MM.1S (cell line): ENCODE data around the gene BUD23.

Experiments
- DNase-seq: peaks from one replicate; pipeline ENCODE4 v3.0.0-alpha.2; 2015
- H2AFZ ChIP-seq: fragments of 300-600 bp; sonication (generic); 2 replicates; pipeline ENCODE4 v1.6.0; 2016; ENCODE audit warnings: antibody characterized with exemption, low read length
- H3F3A ChIP-seq: fragments of 300-600 bp; sonication (generic); 2 replicates; pipeline ENCODE4 v1.6.1; 2016; ENCODE audit warnings: mild to moderate bottlenecking, antibody characterized with exemption, low read length, moderate library complexity, mixed read lengths; ENCODE audit not compliant: insufficient read depth
- H3K27ac ChIP-seq: fragments of 300-600 bp; sonication (generic); 2 replicates; pipeline ENCODE4 v1.5.1; 2016; ENCODE audit warnings: mild to moderate bottlenecking, low read length
- H3K27me3 ChIP-seq: fragments of 300-600 bp; sonication (generic); replicated peaks from 2 replicates; pipeline ENCODE4 v1.6.0; 2016; ENCODE audit warnings: low read length; ENCODE audit not compliant: insufficient read depth
- H3K36me3 ChIP-seq: fragments of 300-600 bp; sonication (generic); replicated peaks from 2 replicates; pipeline ENCODE4 v1.6.1; 2016; ENCODE audit warnings: mild to moderate bottlenecking, low read length, mixed read lengths; ENCODE audit not compliant: insufficient read depth
- H3K4me1 ChIP-seq: fragments of 300-600 bp; sonication (generic); 2 replicates; pipeline ENCODE4 v1.6.1; 2016; ENCODE audit warnings: low read length, mixed read lengths
- H3K4me2 ChIP-seq: fragments of 300-600 bp; sonication (generic); 2 replicates; pipeline ENCODE4 v1.6.0; 2016; ENCODE audit warnings: low read depth, low read length
- H3K4me3 ChIP-seq: fragments of 300-600 bp; sonication (generic); 2 replicates; pipeline ENCODE4 v1.5.1; 2016; ENCODE audit warnings: low read length, mixed read lengths
- H3K79me2 ChIP-seq: fragments of 300-600 bp; sonication (generic); 2 replicates; pipeline ENCODE4 v1.6.1; 2016; ENCODE audit warnings: mixed run types, low read length, mixed read lengths
- H3K9ac ChIP-seq: fragments of 300-600 bp; sonication (generic); 2 replicates; pipeline ENCODE4 v1.6.1; 2016; ENCODE audit warnings: low read length, mixed read lengths
- H3K9me2 ChIP-seq: fragments of 300-600 bp; sonication (generic); replicated peaks from 2 replicates; pipeline ENCODE4 v1.6.1; 2016; ENCODE audit warnings: mild to moderate bottlenecking, low read length, mixed read lengths; ENCODE audit not compliant: insufficient read depth
- H3K9me3 ChIP-seq: fragments of 300-600 bp; sonication (generic); replicated peaks from 2 replicates; pipeline ENCODE4 v1.6.1; 2016; ENCODE audit warnings: mild to moderate bottlenecking, low read length, mixed read lengths; ENCODE audit not compliant: insufficient read depth
- H4K20me1 ChIP-seq: fragments of 300-600 bp; sonication (generic); 2 replicates; pipeline ENCODE4 v1.6.1; 2016; ENCODE audit warnings: mild to moderate bottlenecking, low read length, moderate library complexity, mixed read lengths; ENCODE audit not compliant: insufficient read depth
- CTCF ChIP-seq: fragments of 300-600 bp; sonication (generic); IDR thresholded peaks from 2 replicates; pipeline ENCODE4 v1.5.1; 2016; ENCODE audit warnings: antibody characterized with exemption, low read length, mixed read lengths
- EZH2 ChIP-seq: fragments of 300-600 bp; sonication (generic); optimal IDR thresholded peaks from 2 replicates; pipeline ENCODE3; 2017; ENCODE audit warnings: low read depth, mild to moderate bottlenecking, antibody characterized with exemption, low read length, mixed read lengths
- EZH2phosphoT487 ChIP-seq: fragments of 300-600 bp; sonication (generic); IDR thresholded peaks from 2 replicates; pipeline ENCODE4 v1.6.1; 2018; ENCODE audit warnings: antibody characterized with exemption, low read length

BUD23 gene

GRCh38 chr7:73734619-73735527 lies 51.5 kb downstream of the BUD23 start:
- H3K9me2 ChIP-seq = no peaks in the 10 kb centered on the region
- peak overlapping the region; percentile 27; the same call in 1 of the 2 replicates for H3K27ac ChIP-seq
- peak; percentile 89 for DNase-seq
- no peak overlapping the region; the same call in 1 of the 2 replicates for H2AFZ ChIP-seq
- peaks cover 24% of the 10 kb centered on the region for H3K79me2 ChIP-seq
- no peak for TF ChIP-seq EZH2phosphoT487
- no peak for TF ChIP-seq EZH2
- TF ChIP-seq CTCF = peak; percentile 94
- peak overlapping the region; percentile 37; the same call in 1 of the 2 replicates for H3K4me2 ChIP-seq
- no peak overlapping the region; the same call in 1 of the 2 replicates for H3K9ac ChIP-seq
- no peak overlapping the region for H3K4me3 ChIP-seq
- no peaks in the 10 kb centered on the region for H3K36me3 ChIP-seq
- no peaks in the 10 kb centered on the region for H3K27me3 ChIP-seq
- H3K4me1 ChIP-seq = peaks cover 15% of the 10 kb centered on the region
- H4K20me1 ChIP-seq = 0 out of 2 replicates have a peak, but pooled peaks cover 5% of the 10 kb centered on the region
- peaks cover 4% of the 10 kb centered on the region; the same call in 1 of the 2 replicates for H3F3A ChIP-seq
- H3K9me3 ChIP-seq = no peaks in the 10 kb centered on the region

- no peaks in the 10 kb centered on the region for H3K36me3 ChIP-seq
- no peak overlapping the region for H3K27ac ChIP-seq
- DNase-seq = no peak
- H3K9me3 ChIP-seq = no peaks in the 10 kb centered on the region
- no peak overlapping the region for H3K9ac ChIP-seq
- 0 out of 2 replicates have a peak, but pooled peaks cover 5% of the 10 kb centered on the region for H4K20me1 ChIP-seq
- no peak overlapping the region for H2AFZ ChIP-seq
- TF ChIP-seq CTCF = no peak
- TF ChIP-seq EZH2phosphoT487 = no peak
- TF ChIP-seq EZH2 = no peak
- peaks cover 8% of the 10 kb centered on the region for H3F3A ChIP-seq
- no peaks in the 10 kb centered on the region for H3K9me2 ChIP-seq
- H3K4me2 ChIP-seq = no peak overlapping the region
- peaks cover 15% of the 10 kb centered on the region for H3K4me1 ChIP-seq
- no peak overlapping the region for H3K4me3 ChIP-seq
- no peaks in the 10 kb centered on the region for H3K27me3 ChIP-seq
- peaks cover 24% of the 10 kb centered on the region for H3K79me2 ChIP-seq
These were observed 52.1 kb downstream of the BUD23 start for GRCh38 chr7:73735528-73735905.

GRCh38 chr7:73736885-73737284 lies 53.5 kb downstream of the BUD23 start:
- peaks cover 24% of the 10 kb centered on the region for H3K79me2 ChIP-seq
- DNase-seq = no peak
- H3K4me2 ChIP-seq = no peak overlapping the region
- no peak overlapping the region for H2AFZ ChIP-seq
- H3K27me3 ChIP-seq = no peaks in the 10 kb centered on the region
- no peak overlapping the region for H3K27ac ChIP-seq
- H3K36me3 ChIP-seq = no peaks in the 10 kb centered on the region
- 0 out of 2 replicates have a peak, but pooled peaks cover 5% of the 10 kb centered on the region for H4K20me1 ChIP-seq
- H3F3A ChIP-seq = peaks cover 11% of the 10 kb centered on the region
- no peak overlapping the region for H3K9ac ChIP-seq
- H3K4me1 ChIP-seq = peaks cover 20% of the 10 kb centered on the region
- H3K9me2 ChIP-seq = no peaks in the 10 kb centered on the region
- H3K9me3 ChIP-seq = no peaks in the 10 kb centered on the region
- H3K4me3 ChIP-seq = no peak overlapping the region
- TF ChIP-seq CTCF = no peak
- no peak for TF ChIP-seq EZH2phosphoT487
- TF ChIP-seq EZH2 = no peak
